PFSK-1 (cell line): Measurements from ENCODE around the gene PAK1.

Experiments
- FOXP2 ChIP-seq: optimal IDR thresholded peaks from 2 replicates; pipeline ENCODE3; 2011; ENCODE audit warnings: borderline replicate concordance, control low read depth, inconsistent platforms; ENCODE audit not compliant: insufficient read depth; ENCODE audit errors: extremely low read length, extremely low read depth
- POLR2AphosphoS5 ChIP-seq: IDR thresholded peaks from 2 replicates; pipeline ENCODE4 v1.6.1; 2012; ENCODE audit warnings: low read depth, mild to moderate bottlenecking, control low read depth, low read length, moderate library complexity
- SIN3A ChIP-seq: IDR thresholded peaks from 2 replicates; pipeline ENCODE4 v1.6.1; 2012; ENCODE audit warnings: mild to moderate bottlenecking, low read length, moderate library complexity, borderline replicate concordance; ENCODE audit not compliant: insufficient read depth
- TAF1 ChIP-seq: IDR thresholded peaks from 2 replicates; pipeline ENCODE4 v1.6.1; 2012; ENCODE audit warnings: low read length, control low read depth, borderline replicate concordance; ENCODE audit not compliant: insufficient read depth
- TF ChIP-seq, protein P1 (sequence below), 2 experiments: IDR thresholded peaks; 2 replicates each; pipeline versions ENCODE4 v1.6.1 to v1.8.0; 2011 to 2012; ENCODE audit warnings: low read depth in 2 of 2, low read length in 2 of 2, control low read depth in 1 of 2, inconsistent platforms in 1 of 2, mild to moderate bottlenecking in 1 of 2, moderate library complexity in 1 of 2; ENCODE audit not compliant: insufficient read depth in 1 of 2

The PAK1 gene

DNA sequence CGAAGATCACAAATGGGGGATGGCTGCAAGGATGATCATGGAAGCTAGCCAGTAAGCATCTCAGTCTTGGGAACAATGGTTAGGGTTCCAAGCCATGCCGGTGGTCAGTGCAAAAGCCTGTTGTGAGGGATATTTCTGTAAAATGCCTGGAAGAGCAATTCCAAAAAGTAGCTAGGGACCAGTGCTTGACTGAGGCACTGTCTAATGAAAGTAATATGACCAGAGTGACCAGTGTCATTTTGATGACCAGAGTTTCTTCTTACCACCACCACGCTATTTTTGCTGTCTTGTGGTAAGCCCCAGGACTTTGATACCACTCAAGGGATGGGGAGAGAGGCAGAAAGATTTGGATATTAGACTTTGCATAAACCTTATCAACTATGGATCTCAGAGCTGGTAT is 190.8 kb downstream of the PAK1 start:
- TF ChIP-seq FOXP2: no peak

- no peak for TF ChIP-seq TAF1
- TF ChIP-seq FOXP2: no peak
- TF ChIP-seq, protein P1, sequence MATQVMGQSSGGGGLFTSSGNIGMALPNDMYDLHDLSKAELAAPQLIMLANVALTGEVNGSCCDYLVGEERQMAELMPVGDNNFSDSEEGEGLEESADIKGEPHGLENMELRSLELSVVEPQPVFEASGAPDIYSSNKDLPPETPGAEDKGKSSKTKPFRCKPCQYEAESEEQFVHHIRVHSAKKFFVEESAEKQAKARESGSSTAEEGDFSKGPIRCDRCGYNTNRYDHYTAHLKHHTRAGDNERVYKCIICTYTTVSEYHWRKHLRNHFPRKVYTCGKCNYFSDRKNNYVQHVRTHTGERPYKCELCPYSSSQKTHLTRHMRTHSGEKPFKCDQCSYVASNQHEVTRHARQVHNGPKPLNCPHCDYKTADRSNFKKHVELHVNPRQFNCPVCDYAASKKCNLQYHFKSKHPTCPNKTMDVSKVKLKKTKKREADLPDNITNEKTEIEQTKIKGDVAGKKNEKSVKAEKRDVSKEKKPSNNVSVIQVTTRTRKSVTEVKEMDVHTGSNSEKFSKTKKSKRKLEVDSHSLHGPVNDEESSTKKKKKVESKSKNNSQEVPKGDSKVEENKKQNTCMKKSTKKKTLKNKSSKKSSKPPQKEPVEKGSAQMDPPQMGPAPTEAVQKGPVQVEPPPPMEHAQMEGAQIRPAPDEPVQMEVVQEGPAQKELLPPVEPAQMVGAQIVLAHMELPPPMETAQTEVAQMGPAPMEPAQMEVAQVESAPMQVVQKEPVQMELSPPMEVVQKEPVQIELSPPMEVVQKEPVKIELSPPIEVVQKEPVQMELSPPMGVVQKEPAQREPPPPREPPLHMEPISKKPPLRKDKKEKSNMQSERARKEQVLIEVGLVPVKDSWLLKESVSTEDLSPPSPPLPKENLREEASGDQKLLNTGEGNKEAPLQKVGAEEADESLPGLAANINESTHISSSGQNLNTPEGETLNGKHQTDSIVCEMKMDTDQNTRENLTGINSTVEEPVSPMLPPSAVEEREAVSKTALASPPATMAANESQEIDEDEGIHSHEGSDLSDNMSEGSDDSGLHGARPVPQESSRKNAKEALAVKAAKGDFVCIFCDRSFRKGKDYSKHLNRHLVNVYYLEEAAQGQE (IDR thresholded peaks at IDR 0.05; ENCODE audit: insufficient read depth in 1 of 2, low read depth in 2 of 2, low read length in 2 of 2): no peak
- no peak for TF ChIP-seq POLR2AphosphoS5
- TF ChIP-seq SIN3A: no peak
Measured at GRCh38 chr11:77278595-77279506, 195.0 kb downstream of the PAK1 start.

GRCh38 chr11:77276271-77276670 is 197.6 kb downstream of the PAK1 start:
- TF ChIP-seq POLR2AphosphoS5 (no peak), SIN3A (no peak)
